WTC11 (cell line): ENCODE results near the gene PSMD12. TPM values are rescaled to one million over a fixed set of nuclear protein-coding genes. Genes with fewer than 3 reads are reported as not detected.
A peak's percentile ranks its signal among the peaks of the same experiment; 100 is the strongest.

ENCODE experiments used
- ATAC-seq: fragments of 200-7000 bp; cut with Tn5 transposase; 2 replicates; pipeline ENCODE4 v1.10.0; 2021; ENCODE audit warnings: mild to moderate bottlenecking, moderate library complexity
- CTCF ChIA-PET: fragments of 300-600 bp; sonication (Branson Sonifier 250); formaldehyde crosslinking; loops from one replicate; lab custom pipeline; 2021; ENCODE audit warnings: antibody characterized with exemption; lab: Charles Lee
- POLR2A ChIA-PET: fragments of 350-600 bp; sonication (Branson Sonifier 250); formaldehyde crosslinking; loops from one replicate; lab custom pipeline; 2021; ENCODE audit warnings: antibody characterized with exemption; lab: Charles Lee
- DNase-seq: peaks from one replicate; pipeline ENCODE4 v3.0.0; 2021; ENCODE audit warnings: low spot score
- H3K27ac Mint-ChIP-seq: 2 replicates; pipeline ENCODE4 v1.8.0; 2021; ENCODE audit warnings: mixed read lengths
- H3K27me3 Mint-ChIP-seq: 2 replicates; pipeline ENCODE4 v1.8.0; 2021; ENCODE audit warnings: low read depth, mild to moderate bottlenecking, moderate library complexity, mixed read lengths
- H3K36me3 Mint-ChIP-seq: 2 replicates; pipeline ENCODE4 v1.8.0; 2021; ENCODE audit warnings: mixed read lengths
- H3K4me1 Mint-ChIP-seq: 2 replicates; pipeline ENCODE4 v1.8.0; 2022; ENCODE audit warnings: mixed read lengths
- H3K4me3 Mint-ChIP-seq: 2 replicates; pipeline ENCODE4 v1.8.0; 2021; ENCODE audit warnings: mild to moderate bottlenecking, moderate library complexity, mixed read lengths
- H3K9me3 Mint-ChIP-seq: 2 replicates; pipeline ENCODE4 v1.8.0; 2021; ENCODE audit warnings: mixed read lengths
- CBFB ChIP-seq: sonication (generic); formaldehyde crosslinking; IDR thresholded peaks from 2 replicates; pipeline ENCODE4 v1.8.1; 2022; ENCODE audit warnings: mild to moderate bottlenecking, low read depth, missing genetic modification reagents
- E2F1 ChIP-seq: sonication (generic); formaldehyde crosslinking; IDR thresholded peaks from 2 replicates; pipeline ENCODE4 v1.8.0; 2022; ENCODE audit warnings: mild to moderate bottlenecking, missing genetic modification reagents
- EMX1 ChIP-seq: fragments of 250-450 bp; sonication (Bioruptor Pico); IDR thresholded peaks from 2 replicates; pipeline ENCODE4 v1.8.0; 2021; ENCODE audit warnings: mild to moderate bottlenecking
- ESRRA ChIP-seq: sonication (generic); formaldehyde crosslinking; IDR thresholded peaks from 2 replicates; pipeline ENCODE4 v1.8.1; 2022; ENCODE audit warnings: mild to moderate bottlenecking, missing genetic modification reagents, borderline replicate concordance
- FOXJ3 ChIP-seq: sonication (generic); formaldehyde crosslinking; IDR thresholded peaks from 2 replicates; pipeline ENCODE4 v1.9.0; 2021; ENCODE audit warnings: missing genetic modification reagents, mild to moderate bottlenecking, borderline replicate concordance
- FOXK1 ChIP-seq: sonication (generic); formaldehyde crosslinking; IDR thresholded peaks from 2 replicates; pipeline ENCODE4 v1.8.0; 2022; ENCODE audit warnings: mild to moderate bottlenecking, moderate library complexity, missing genetic modification reagents
- FOXP1 ChIP-seq: sonication (generic); formaldehyde crosslinking; IDR thresholded peaks from 2 replicates; pipeline ENCODE4 v1.8.0; 2022; ENCODE audit warnings: missing genetic modification reagents, mild to moderate bottlenecking, moderate library complexity, borderline replicate concordance
- FOXP4 ChIP-seq: sonication (generic); formaldehyde crosslinking; IDR thresholded peaks from 2 replicates; pipeline ENCODE4 v1.8.0; 2022; ENCODE audit warnings: mild to moderate bottlenecking, missing genetic modification reagents
- MXD4 ChIP-seq: fragments of 250-450 bp; sonication (Bioruptor Pico); IDR thresholded peaks from 2 replicates; pipeline ENCODE4 v1.8.0; 2021; ENCODE audit warnings: mild to moderate bottlenecking, moderate library complexity, borderline replicate concordance
- MYBL2 ChIP-seq: sonication (generic); formaldehyde crosslinking; IDR thresholded peaks from 2 replicates; pipeline ENCODE4 v1.8.1; 2023; ENCODE audit warnings: mild to moderate bottlenecking, moderate library complexity, missing genetic modification reagents
- NFE2L1 ChIP-seq: sonication (generic); formaldehyde crosslinking; IDR thresholded peaks from 2 replicates; pipeline ENCODE4 v1.8.1; 2023; ENCODE audit warnings: missing genetic modification reagents
- PRRX2 ChIP-seq: fragments of 250-450 bp; sonication (Bioruptor Pico); IDR thresholded peaks from 2 replicates; pipeline ENCODE4 v1.8.0; 2021; ENCODE audit warnings: mild to moderate bottlenecking
- TEAD4 ChIP-seq: sonication (generic); formaldehyde crosslinking; IDR thresholded peaks from 2 replicates; pipeline ENCODE4 v1.8.0; 2022; ENCODE audit warnings: mild to moderate bottlenecking, missing genetic modification reagents
- ZNF219 ChIP-seq: sonication (generic); formaldehyde crosslinking; IDR thresholded peaks from 2 replicates; pipeline ENCODE4 v1.8.0; 2023; ENCODE audit warnings: missing genetic modification reagents, mild to moderate bottlenecking, borderline replicate concordance
- ZNF263 ChIP-seq: sonication (generic); formaldehyde crosslinking; IDR thresholded peaks from 2 replicates; pipeline ENCODE4 v1.8.1; 2022; ENCODE audit warnings: low read depth, mild to moderate bottlenecking, moderate library complexity, missing genetic modification reagents
- ZNF317 ChIP-seq: sonication (generic); formaldehyde crosslinking; IDR thresholded peaks from 2 replicates; pipeline ENCODE4 v1.8.1; 2023; ENCODE audit warnings: low read depth, mild to moderate bottlenecking, moderate library complexity, missing genetic modification reagents, borderline replicate concordance
- ZNF396 ChIP-seq: fragments of 250-450 bp; sonication (Bioruptor Pico); IDR thresholded peaks from 2 replicates; pipeline ENCODE4 v1.8.0; 2021; ENCODE audit warnings: mild to moderate bottlenecking, moderate library complexity, borderline replicate concordance
- ZNF671 ChIP-seq: fragments of 250-450 bp; sonication (Bioruptor Pico); IDR thresholded peaks from 2 replicates; pipeline ENCODE4 v1.8.0; 2021; ENCODE audit warnings: mild to moderate bottlenecking
- total RNA-seq: library from RNA; stranded (reverse); gene quantifications from 3 replicates; pipeline ENCODE4 v1.2.3, GENCODE V29; 2021
- TF ChIP-seq, protein P1 (sequence below): sonication (generic); formaldehyde crosslinking; conservative IDR thresholded peaks from 2 replicates; pipeline ENCODE4 v1.8.1; 2022; ENCODE audit warnings: mild to moderate bottlenecking, missing genetic modification reagents
- TF ChIP-seq, protein P2 (sequence below): sonication (generic); formaldehyde crosslinking; IDR thresholded peaks from 2 replicates; pipeline ENCODE4 v1.8.1; 2023; ENCODE audit warnings: mild to moderate bottlenecking, missing genetic modification reagents, moderate library complexity
- TF ChIP-seq, protein P3 (sequence below): sonication (generic); formaldehyde crosslinking; IDR thresholded peaks from 2 replicates; pipeline ENCODE4 v1.8.0; 2022; ENCODE audit warnings: mild to moderate bottlenecking, missing genetic modification reagents
- TF ChIP-seq, protein P4 (sequence below): fragments of 250-450 bp; sonication (Bioruptor Pico); IDR thresholded peaks from 2 replicates; pipeline ENCODE4 v1.8.0; 2021; ENCODE audit warnings: mild to moderate bottlenecking
- TF ChIP-seq, protein P5 (sequence below): fragments of 250-450 bp; sonication (Bioruptor Pico); IDR thresholded peaks from 2 replicates; pipeline ENCODE4 v1.9.0; 2021; ENCODE audit warnings: mild to moderate bottlenecking
- TF ChIP-seq, protein P6 (sequence below): fragments of 200-600 bp; IDR thresholded peaks from 2 replicates; pipeline ENCODE4 v1.8.0; 2022; ENCODE audit warnings: antibody characterized with exemption

PSMD12 gene
- total RNA-seq, 1 experiment from 2014 or later: 66.9 TPM

DNA sequence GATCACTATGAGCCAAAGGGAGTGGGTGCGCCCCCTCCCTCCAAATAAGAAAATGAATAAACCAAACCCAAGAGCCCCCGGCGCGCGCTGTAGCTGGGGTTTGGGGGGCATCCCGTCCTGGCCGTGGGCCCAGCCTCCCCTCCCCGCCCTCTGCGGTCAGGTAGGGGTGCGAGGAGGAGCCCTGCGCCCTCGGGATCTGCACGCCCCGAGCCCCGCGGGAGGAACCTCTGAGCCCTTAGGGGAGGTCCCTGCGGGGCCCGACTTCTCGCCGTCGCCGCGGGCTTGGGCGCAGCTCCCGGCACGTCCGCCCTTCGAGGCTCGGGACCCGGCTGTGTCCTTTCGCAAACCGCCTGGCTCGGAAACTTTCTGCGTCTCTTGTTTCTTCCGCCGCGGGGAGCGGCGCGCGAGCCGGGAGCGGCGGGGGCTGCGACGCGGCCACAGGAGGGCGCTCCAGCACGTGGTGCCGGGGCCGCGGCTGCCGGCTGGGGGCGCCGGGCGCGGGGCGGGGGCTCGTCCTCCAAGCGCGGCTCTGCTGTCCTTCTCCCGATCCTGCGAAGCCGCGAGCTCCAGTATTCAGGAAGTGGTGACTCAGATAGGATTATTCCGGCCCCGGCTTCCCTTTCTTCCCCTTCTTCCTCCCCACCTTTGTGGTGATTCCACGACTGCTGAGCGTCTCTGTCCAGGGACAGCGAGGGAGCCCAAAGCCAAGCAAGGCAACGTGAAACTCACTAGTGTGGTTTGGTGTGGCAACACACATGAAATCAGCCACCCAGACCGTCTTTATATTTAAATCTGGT lies 12.3 kb upstream of the PSMD12 start:
- DNase-seq: peak; percentile 82
- Mint-ChIP-seq H3K27me3 (no peaks in the 10 kb centered on the region; the same call in 1 of the 2 replicates), H3K4me1 (peaks cover 35% of the 10 kb centered on the region), H3K4me3 (peak overlapping the region; percentile 78), H3K36me3 (peaks cover 14% of the 10 kb centered on the region), H3K27ac (peak overlapping the region; percentile 84), H3K9me3 (peaks cover 9% of the 10 kb centered on the region)
- ChIA-PET CTCF (interaction anchor here (0.5 to 3.2 kb wide), 45 partner anchors 9 to 1361 kb away, joined by 3 to 36 read pairs (median 4); no protein-coding TSS in a partner anchor), POLR2A (interaction anchor here (0.5 to 1.5 kb wide), 6 partner anchors 13 to 331 kb away, joined by 3 to 4 read pairs (median 4); partner anchors contain the start of gene PSMD12)
- ATAC-seq: peak; percentile 40
- TF ChIP-seq, protein P1, sequence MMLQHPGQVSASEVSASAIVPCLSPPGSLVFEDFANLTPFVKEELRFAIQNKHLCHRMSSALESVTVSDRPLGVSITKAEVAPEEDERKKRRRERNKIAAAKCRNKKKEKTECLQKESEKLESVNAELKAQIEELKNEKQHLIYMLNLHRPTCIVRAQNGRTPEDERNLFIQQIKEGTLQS (CRISPR knock-in tag): no peak
- TF ChIP-seq, protein P2, sequence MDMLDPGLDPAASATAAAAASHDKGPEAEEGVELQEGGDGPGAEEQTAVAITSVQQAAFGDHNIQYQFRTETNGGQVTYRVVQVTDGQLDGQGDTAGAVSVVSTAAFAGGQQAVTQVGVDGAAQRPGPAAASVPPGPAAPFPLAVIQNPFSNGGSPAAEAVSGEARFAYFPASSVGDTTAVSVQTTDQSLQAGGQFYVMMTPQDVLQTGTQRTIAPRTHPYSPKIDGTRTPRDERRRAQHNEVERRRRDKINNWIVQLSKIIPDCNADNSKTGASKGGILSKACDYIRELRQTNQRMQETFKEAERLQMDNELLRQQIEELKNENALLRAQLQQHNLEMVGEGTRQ (CRISPR knock-in tag): peak; percentile 59
- TF ChIP-seq, protein P3, sequence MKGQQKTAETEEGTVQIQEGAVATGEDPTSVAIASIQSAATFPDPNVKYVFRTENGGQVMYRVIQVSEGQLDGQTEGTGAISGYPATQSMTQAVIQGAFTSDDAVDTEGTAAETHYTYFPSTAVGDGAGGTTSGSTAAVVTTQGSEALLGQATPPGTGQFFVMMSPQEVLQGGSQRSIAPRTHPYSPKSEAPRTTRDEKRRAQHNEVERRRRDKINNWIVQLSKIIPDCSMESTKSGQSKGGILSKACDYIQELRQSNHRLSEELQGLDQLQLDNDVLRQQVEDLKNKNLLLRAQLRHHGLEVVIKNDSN: no peak
- TF ChIP-seq, protein P4, sequence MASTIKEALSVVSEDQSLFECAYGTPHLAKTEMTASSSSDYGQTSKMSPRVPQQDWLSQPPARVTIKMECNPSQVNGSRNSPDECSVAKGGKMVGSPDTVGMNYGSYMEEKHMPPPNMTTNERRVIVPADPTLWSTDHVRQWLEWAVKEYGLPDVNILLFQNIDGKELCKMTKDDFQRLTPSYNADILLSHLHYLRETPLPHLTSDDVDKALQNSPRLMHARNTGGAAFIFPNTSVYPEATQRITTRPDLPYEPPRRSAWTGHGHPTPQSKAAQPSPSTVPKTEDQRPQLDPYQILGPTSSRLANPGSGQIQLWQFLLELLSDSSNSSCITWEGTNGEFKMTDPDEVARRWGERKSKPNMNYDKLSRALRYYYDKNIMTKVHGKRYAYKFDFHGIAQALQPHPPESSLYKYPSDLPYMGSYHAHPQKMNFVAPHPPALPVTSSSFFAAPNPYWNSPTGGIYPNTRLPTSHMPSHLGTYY: no peak
- TF ChIP-seq NFE2L1 (CRISPR knock-in tag) (no peak), FOXK1 (CRISPR knock-in tag) (no peak), FOXP4 (CRISPR knock-in tag) (peak; percentile 73; the same call in 1 of the 2 replicates), MYBL2 (CRISPR knock-in tag) (no peak), FOXP1 (peak; percentile 31; the same call in 1 of the 2 replicates), CBFB (CRISPR knock-in tag) (peak; percentile 89), EMX1 (CRISPR knock-in tag) (no peak), ESRRA (CRISPR knock-in tag) (no peak), TEAD4 (CRISPR knock-in tag) (no peak), ZNF219 (CRISPR knock-in tag) (no peak), ZNF396 (CRISPR knock-in tag) (no peak), ZNF671 (no peak), ZNF317 (CRISPR knock-in tag) (peak; percentile 54; the same call in 1 of the 2 replicates), FOXJ3 (CRISPR knock-in tag) (no peak), MXD4 (CRISPR knock-in tag) (no peak), E2F1 (CRISPR knock-in tag) (no peak), ZNF263 (CRISPR knock-in tag) (no peak), PRRX2 (no peak)
- TF ChIP-seq, protein P5, sequence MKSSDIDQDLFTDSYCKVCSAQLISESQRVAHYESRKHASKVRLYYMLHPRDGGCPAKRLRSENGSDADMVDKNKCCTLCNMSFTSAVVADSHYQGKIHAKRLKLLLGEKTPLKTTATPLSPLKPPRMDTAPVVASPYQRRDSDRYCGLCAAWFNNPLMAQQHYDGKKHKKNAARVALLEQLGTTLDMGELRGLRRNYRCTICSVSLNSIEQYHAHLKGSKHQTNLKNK: no peak
- TF ChIP-seq, protein P6, sequence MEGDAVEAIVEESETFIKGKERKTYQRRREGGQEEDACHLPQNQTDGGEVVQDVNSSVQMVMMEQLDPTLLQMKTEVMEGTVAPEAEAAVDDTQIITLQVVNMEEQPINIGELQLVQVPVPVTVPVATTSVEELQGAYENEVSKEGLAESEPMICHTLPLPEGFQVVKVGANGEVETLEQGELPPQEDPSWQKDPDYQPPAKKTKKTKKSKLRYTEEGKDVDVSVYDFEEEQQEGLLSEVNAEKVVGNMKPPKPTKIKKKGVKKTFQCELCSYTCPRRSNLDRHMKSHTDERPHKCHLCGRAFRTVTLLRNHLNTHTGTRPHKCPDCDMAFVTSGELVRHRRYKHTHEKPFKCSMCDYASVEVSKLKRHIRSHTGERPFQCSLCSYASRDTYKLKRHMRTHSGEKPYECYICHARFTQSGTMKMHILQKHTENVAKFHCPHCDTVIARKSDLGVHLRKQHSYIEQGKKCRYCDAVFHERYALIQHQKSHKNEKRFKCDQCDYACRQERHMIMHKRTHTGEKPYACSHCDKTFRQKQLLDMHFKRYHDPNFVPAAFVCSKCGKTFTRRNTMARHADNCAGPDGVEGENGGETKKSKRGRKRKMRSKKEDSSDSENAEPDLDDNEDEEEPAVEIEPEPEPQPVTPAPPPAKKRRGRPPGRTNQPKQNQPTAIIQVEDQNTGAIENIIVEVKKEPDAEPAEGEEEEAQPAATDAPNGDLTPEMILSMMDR: peak; percentile 63
